HL-60 (cell line): ENCODE data around the gene NBEAL2.

Source experiments
- DNase-seq, 2 experiments: peaks; one replicate each; pipeline ENCODE4 v3.0.0-alpha.2; 2010 to 2020; ENCODE audit warnings: low read depth in 1 of 2, low spot score in 1 of 2
- H3K27ac ChIP-seq: fragments of 250-450 bp; sonication (Bioruptor Pico); replicated peaks from 2 replicates; pipeline ENCODE4 v1.5.1; 2020; ENCODE audit warnings: mild to moderate bottlenecking, moderate library complexity
- H3K27me3 ChIP-seq: fragments of 250-450 bp; sonication (Bioruptor Pico); 2 replicates; pipeline ENCODE4 v1.5.1; 2021; ENCODE audit warnings: mild to moderate bottlenecking, moderate library complexity; ENCODE audit not compliant: insufficient read depth, poor library complexity, severe bottlenecking
- H3K4me3 ChIP-seq: replicated peaks from 2 replicates; pipeline ENCODE4 v1.5.1; 2011; ENCODE audit warnings: mild to moderate bottlenecking, control low read depth, low read length; ENCODE audit not compliant: insufficient read depth
- CTCF ChIP-seq: IDR thresholded peaks from one replicate; pipeline ENCODE4 v1.5.1; 2011; ENCODE audit warnings: low read length, control low read depth, inconsistent platforms; ENCODE audit not compliant: insufficient read depth
- GABPA ChIP-seq: IDR thresholded peaks from 2 replicates; pipeline ENCODE4 v1.6.1; 2012; ENCODE audit warnings: low read depth
- POLR2AphosphoS5 ChIP-seq: IDR thresholded peaks from 2 replicates; pipeline ENCODE4 v1.6.1; 2012; ENCODE audit warnings: low read depth
- REST ChIP-seq: IDR thresholded peaks from 2 replicates; pipeline ENCODE4 v1.6.1; 2012; ENCODE audit warnings: low read depth; ENCODE audit not compliant: insufficient replicate concordance
- SPI1 ChIP-seq: IDR thresholded peaks from 2 replicates; pipeline ENCODE4 v1.6.1; 2012; ENCODE audit warnings: low read depth, mild to moderate bottlenecking, borderline replicate concordance

NBEAL2 gene

GRCh38 chr3:47041114-47041513 is 61.6 kb downstream of the NBEAL2 start:
- Histone ChIP-seq H3K27me3 (no peaks in the 10 kb centered on the region), H3K4me3 (no peak overlapping the region), H3K27ac (no peak overlapping the region)
- no peak for TF ChIP-seq SPI1
- TF ChIP-seq REST = no peak
- TF ChIP-seq GABPA = no peak
- TF ChIP-seq POLR2AphosphoS5 = no peak
- TF ChIP-seq CTCF = no peak
- DNase-seq = no peak

- Histone ChIP-seq H3K4me3 (no peak overlapping the region), H3K27me3 (no peaks in the 10 kb centered on the region), H3K27ac (no peak overlapping the region)
- no peak for DNase-seq
- no peak for TF ChIP-seq GABPA
Measured at GRCh38 chr3:47042231-47042791, 62.8 kb downstream of the NBEAL2 start.

GRCh38 chr3:47047069-47047468 is 67.6 kb downstream of the NBEAL2 start:
- Histone ChIP-seq H3K27me3 (no peaks in the 10 kb centered on the region), H3K4me3 (no peak overlapping the region), H3K27ac (no peak overlapping the region)
- TF ChIP-seq CTCF (no peak), REST (no peak), SPI1 (no peak), POLR2AphosphoS5 (no peak), GABPA (no peak)
- no peak for DNase-seq

- DNase-seq = no peak
- Histone ChIP-seq H3K27ac (no peak overlapping the region), H3K4me3 (no peak overlapping the region), H3K27me3 (no peaks in the 10 kb centered on the region)
- no peak for TF ChIP-seq GABPA
- no peak for TF ChIP-seq CTCF
- TF ChIP-seq REST = no peak
- TF ChIP-seq POLR2AphosphoS5 = no peak
- no peak for TF ChIP-seq SPI1
Measured at GRCh38 chr3:47047673-47048072, 68.2 kb downstream of the NBEAL2 start.
